HPDE6-E6E7 (cell line): ENCODE data around the gene ATP2C1.

Experiments used
- DNase-seq: peaks from one replicate; pipeline ENCODE4 v3.0.0; 2011; ENCODE audit warnings: missing footprints; ENCODE audit errors: extremely low spot score

ATP2C1 gene

GRCh38 chr3:130975251-130975650, 81.4 kb downstream of the ATP2C1 start:
- DNase-seq, result peak; percentile 64

GRCh38 chr3:130976706-130977105, 82.8 kb downstream of the ATP2C1 start:
- DNase-seq, result no peak

GRCh38 chr3:130979117-130979516, 85.2 kb downstream of the ATP2C1 start:
- no peak for DNase-seq

DNA sequence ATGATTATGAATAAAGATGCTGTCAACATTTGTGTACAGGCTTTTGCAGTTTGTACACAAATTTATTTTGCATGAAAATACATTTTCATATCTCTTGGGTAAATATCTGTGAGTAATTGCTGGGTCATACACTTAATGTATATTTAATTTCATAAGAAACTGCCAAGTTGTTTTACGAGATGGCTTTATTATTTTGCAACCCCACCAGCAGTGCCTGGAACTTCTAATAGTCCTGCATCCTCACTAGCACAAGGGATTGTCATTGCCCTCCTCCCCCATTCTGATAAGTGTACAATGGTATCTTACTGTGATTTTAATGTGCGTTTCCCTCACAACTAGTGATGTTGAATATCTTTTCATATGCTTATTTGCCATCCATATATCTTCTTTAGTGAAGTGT, 87.6 kb downstream of the ATP2C1 start:
- no peak for DNase-seq

GRCh38 chr3:130990282-130990681, 96.4 kb downstream of the ATP2C1 start:
- no peak for DNase-seq

DNA sequence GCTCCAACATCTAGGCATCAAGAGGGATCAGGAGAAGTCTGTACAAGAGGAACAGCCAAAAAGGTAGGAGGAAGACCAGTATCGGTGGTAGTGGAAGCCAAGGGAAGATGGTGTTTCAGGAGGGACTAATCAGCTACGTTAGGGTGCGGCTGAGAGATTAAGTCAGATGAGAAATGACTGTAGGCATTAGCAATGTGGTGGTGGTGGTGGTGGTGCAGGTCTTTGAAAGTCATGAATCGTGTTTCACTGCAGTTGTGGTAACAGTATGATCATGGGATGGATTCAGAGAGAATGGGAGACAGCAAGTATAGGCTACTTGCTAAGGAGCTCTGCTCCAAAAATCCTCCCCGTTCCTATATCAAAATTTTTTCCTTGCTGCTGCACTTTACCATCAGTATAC, 97.2 kb downstream of the ATP2C1 start:
- no peak for DNase-seq

- no peak for DNase-seq
These were observed 98.5 kb downstream of the ATP2C1 start for GRCh38 chr3:130992344-130992743.

GRCh38 chr3:130997289-130997688, 103.4 kb downstream of the ATP2C1 start:
- no peak for DNase-seq

- no peak for DNase-seq
These were observed 107.2 kb downstream of the ATP2C1 start for GRCh38 chr3:131001071-131001470.

GRCh38 chr3:131004603-131005002, 110.7 kb downstream of the ATP2C1 start:
- DNase-seq, result no peak

- no peak for DNase-seq
These were observed 113.4 kb downstream of the ATP2C1 start for GRCh38 chr3:131007256-131007655.

DNA sequence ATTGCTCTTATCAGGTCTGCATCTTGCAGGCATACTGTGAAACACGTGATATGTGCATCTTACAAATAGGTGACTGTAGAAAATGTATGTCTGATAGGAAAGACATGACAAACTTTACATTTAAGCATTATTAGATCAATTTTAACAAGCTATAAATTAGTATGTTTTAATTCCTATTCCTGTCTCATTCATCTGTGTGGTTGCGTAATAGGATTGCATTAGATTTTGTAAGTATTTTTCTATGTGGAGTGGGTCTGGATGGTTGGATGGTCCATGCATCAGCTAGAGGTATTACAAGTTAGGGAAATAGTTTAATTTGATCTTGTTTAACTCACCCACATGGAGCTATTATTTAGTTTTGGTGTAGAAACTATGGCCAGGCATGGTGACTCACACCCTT, 113.9 kb downstream of the ATP2C1 start:
- no peak for DNase-seq

- DNase-seq, result no peak
These were observed 114.4 kb downstream of the ATP2C1 start for GRCh38 chr3:131008326-131008725.

DNA sequence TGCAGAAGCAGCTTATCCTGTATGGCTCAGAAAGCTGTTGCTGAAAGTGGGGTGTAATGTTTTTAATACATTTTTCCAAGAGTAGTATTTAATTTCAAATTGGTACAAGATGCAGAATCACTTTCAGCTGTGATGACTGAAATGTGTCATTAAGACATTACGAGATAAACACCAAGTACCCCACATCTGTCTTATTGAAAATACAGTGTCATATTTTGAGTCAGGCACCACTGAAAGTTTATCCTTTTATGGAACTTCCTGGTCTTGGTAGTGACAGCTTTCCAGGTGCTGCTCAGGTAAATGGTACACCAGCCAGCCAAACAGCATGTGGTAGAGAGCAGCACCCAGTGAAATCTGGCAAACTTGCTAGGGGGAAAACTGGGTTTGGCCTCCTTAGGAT, 115.8 kb downstream of the ATP2C1 start:
- DNase-seq, result no peak

- DNase-seq, result no peak
These were observed 125.1 kb downstream of the ATP2C1 start for GRCh38 chr3:131018970-131019369.

DNA sequence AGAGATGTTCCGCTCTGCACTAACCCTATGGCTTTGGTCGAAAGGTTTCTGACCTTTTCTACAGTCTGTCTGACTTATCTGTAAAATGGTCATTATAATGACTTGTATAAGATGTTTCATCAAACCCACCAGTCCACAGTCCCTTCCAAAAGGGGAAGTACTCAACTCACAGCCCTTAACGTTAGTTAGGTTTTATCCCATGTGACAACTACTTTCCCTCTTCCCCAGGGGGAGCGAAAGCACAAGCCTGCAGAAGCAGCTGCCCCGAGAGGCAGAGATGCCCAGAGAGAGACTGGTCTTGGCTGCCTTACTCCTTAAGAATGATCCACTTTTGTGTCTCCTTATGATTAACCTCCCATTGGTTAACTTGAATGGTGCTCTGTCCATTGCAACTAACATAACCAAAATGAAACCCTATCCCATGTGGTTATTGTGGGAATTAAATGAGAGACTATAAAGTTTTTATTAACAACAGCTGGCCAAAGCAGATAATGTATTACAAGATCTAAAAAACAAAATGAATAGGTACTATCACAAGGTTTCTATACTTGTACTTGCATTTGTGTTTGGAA, 126.3 kb downstream of the ATP2C1 start:
- no peak for DNase-seq

DNA sequence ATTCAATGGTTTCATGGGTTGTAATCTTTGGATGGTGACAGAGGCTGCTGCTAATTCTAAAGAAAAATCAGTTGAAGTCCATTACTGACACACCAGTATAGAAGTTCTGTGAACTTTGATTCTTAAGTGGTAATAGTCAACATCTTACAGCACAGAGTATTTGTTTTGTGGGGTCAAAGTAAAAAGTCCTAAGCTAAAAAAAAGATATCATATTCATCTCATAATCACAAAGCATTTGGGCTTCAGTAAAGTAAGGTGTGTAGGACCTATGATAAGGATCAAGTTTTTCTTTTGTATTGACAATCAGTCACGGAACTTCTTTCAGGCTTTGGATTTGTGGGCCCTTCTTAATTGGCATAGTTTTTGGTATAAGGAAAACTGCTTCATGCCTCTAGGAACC, 131.7 kb downstream of the ATP2C1 start:
- DNase-seq, result no peak

GRCh38 chr3:131026321-131027151, 132.7 kb downstream of the ATP2C1 start, which contains the start of the genes ASTE1 and NEK11:
ASTE1 (minus strand) TSS chr3:131026825; CDS start chr3:131025306, 1,519 bp downstream.
NEK11 (plus strand) TSS chr3:131026877; CDS start chr3:131029709, 2,832 bp downstream.
- peak; percentile 75 for DNase-seq

DNA sequence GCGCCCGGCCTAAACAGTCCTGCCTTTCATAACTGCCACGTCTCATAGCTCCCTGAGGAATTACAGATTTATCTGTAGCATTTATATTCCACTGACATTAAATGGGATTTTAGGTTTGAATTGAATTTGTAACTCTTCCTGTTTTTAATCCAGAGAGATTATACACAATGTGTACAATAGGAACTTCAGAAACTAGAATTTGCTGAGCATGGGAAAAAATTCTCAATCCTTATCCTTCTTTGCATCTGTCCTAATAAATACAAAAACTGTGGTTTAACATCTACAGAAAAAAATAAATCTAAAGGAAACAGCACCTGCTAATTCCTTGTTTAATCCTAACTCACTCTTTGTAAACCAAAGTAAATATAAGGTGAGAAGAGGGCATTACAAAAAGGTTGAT, 135.0 kb downstream of the ATP2C1 start:
- DNase-seq, result no peak

- DNase-seq, result no peak
These were observed 137.8 kb downstream of the ATP2C1 start for GRCh38 chr3:131031660-131032059.

GRCh38 chr3:131033480-131034080, 139.7 kb downstream of the ATP2C1 start:
- DNase-seq, result no peak

- DNase-seq, result no peak
These were observed 142.4 kb downstream of the ATP2C1 start for GRCh38 chr3:131036200-131036816.
